Ascending aorta (tissue), 2 donors: ENCODE data around the gene COL18A1. TPM values are rescaled to one million over a fixed set of nuclear protein-coding genes. Genes with fewer than 3 reads are reported as not detected.
"Not testable (repeated sequence)": the region's sequence is repeated elsewhere in the genome, so short reads cannot be mapped to it uniquely, and the experiment has no call there.

Experiments
- DNase-seq, 2 donors: peaks; one replicate each; pipeline ENCODE4 v3.0.0-alpha.2; 2019; ENCODE audit warnings: low spot score in 2 of 2
- H3K27ac ChIP-seq, 2 donors: fragments of 200-600 bp; sonication (generic); one replicate each; pipeline ENCODE4 v1.5.1; 2016 to 2017; ENCODE audit warnings: mild to moderate bottlenecking in 1 of 2
- H3K27me3 ChIP-seq: fragments of 200-600 bp; sonication (generic); one replicate; pipeline ENCODE4 v1.5.1; 2017
- H3K36me3 ChIP-seq, 2 donors: fragments of 200-600 bp; sonication (generic); one replicate each; pipeline ENCODE4 v1.5.1; 2016
- H3K4me1 ChIP-seq, 2 donors: fragments of 200-600 bp; sonication (generic); one replicate each; pipeline ENCODE4 v1.5.1; 2016 to 2017; ENCODE audit warnings: mild to moderate bottlenecking in 1 of 2
- H3K4me3 ChIP-seq, 2 donors: fragments of 200-600 bp; sonication (generic); one replicate each; pipeline ENCODE4 v1.5.1; 2016 to 2017; ENCODE audit warnings: mild to moderate bottlenecking in 1 of 2
- H3K9me3 ChIP-seq, 2 donors: fragments of 200-600 bp; sonication (generic); one replicate each; pipeline ENCODE4 v1.5.1; 2016
- CTCF ChIP-seq, 3 experiments: fragments of 200-600 bp in 2 of 3; fragments of 450-650 bp in 1 of 3; sonication (generic) in 2 of 3; IDR thresholded peaks; one replicate each; pipeline ENCODE4 v1.5.1; 2016 to 2019; ENCODE audit warnings: antibody characterized with exemption in 3 of 3, mild to moderate bottlenecking in 1 of 3, moderate library complexity in 1 of 3
- intact Hi-C: fragments of 100-400 bp; cut with DNase I; formaldehyde crosslinking; loops from one replicate; pipeline ENCODE4 v1.15.1; 2023
- total RNA-seq: library from RNA; depleted of rRNA; stranded (reverse); fragments of >200 nt; gene quantifications from one replicate; pipeline ENCODE4 v1.1.0, GENCODE V29; 2016

COL18A1 gene
- total RNA-seq, 1 donor from 2014 or later, result 699 TPM

GRCh38 chr21:45362748-45363145 is 42.2 kb upstream of the COL18A1 start:
- intact Hi-C loops, result no loop called here
- H3K4me1 ChIP-seq, result peaks cover 21 to 43% of the 10 kb centered on the region in 2 donors
- peak overlapping the region; percentile 98 to 99 for H3K27ac ChIP-seq

GRCh38 chr21:45363272-45363671 is 41.7 kb upstream of the COL18A1 start:
- H3K9me3 ChIP-seq, DNase-seq, H3K36me3 ChIP-seq, H3K27me3 ChIP-seq, intact Hi-C loops, H3K4me3 ChIP-seq: not testable (repeated sequence)
- Histone ChIP-seq H3K4me1 (peaks cover 21 to 44% of the 10 kb centered on the region in 2 donors), H3K27ac (peak overlapping the region; percentile 98 to 99)

More at GRCh38 chr21:45362748-45363145, 42.2 kb upstream of the COL18A1 start:
- no peaks in the 10 kb centered on the region for H3K27me3 ChIP-seq
- no peaks in the 10 kb centered on the region for H3K9me3 ChIP-seq
- TF ChIP-seq CTCF (IDR thresholded peaks at IDR 0.05), result no peak
- DNase-seq, result no peak
- no peaks in the 10 kb centered on the region for H3K36me3 ChIP-seq
- no peak overlapping the region for H3K4me3 ChIP-seq

- DNase-seq, result peak; percentile 83 to 96
- Histone ChIP-seq H3K27ac (peak overlapping the region; percentile 98 to 99), H3K27me3 (no peaks in the 10 kb centered on the region), H3K4me1 (peaks cover 21 to 44% of the 10 kb centered on the region in 2 donors), H3K4me3 (peak overlapping the region in 1 of 2 donors; percentile 36), H3K9me3 (no peaks in the 10 kb centered on the region), H3K36me3 (no peaks in the 10 kb centered on the region)
- intact Hi-C loops, result loop anchor here (1.0 to 2.0 kb wide), 3 partner anchors 41 to 74 kb away; no protein-coding TSS in a partner anchor
- TF ChIP-seq CTCF (IDR thresholded peaks at IDR 0.05), result no peak
Measured at GRCh38 chr21:45363921-45364467, 41.0 kb upstream of the COL18A1 start.

GRCh38 chr21:45364468-45365185 is 40.3 kb upstream of the COL18A1 start:
- Histone ChIP-seq H3K4me1 (peaks cover 21 to 44% of the 10 kb centered on the region in 2 donors), H3K4me3 (peak overlapping the region in 1 of 2 donors; percentile 36), H3K9me3 (no peaks in the 10 kb centered on the region), H3K27me3 (no peaks in the 10 kb centered on the region), H3K36me3 (no peaks in the 10 kb centered on the region), H3K27ac (peak overlapping the region; percentile 97 to 99)
- intact Hi-C loops, result loop anchor here (1.0 to 2.0 kb wide), 4 partner anchors 40 to 74 kb away; no protein-coding TSS in a partner anchor
- TF ChIP-seq CTCF (IDR thresholded peaks at IDR 0.05), result no peak
- peak; percentile 34 to 82 for DNase-seq

- Histone ChIP-seq H3K4me3 (no peak overlapping the region), H3K9me3 (no peaks in the 10 kb centered on the region), H3K36me3 (no peaks in the 10 kb centered on the region), H3K27ac (peak overlapping the region; percentile 97 to 99), H3K27me3 (no peaks in the 10 kb centered on the region), H3K4me1 (peaks cover 21 to 44% of the 10 kb centered on the region in 2 donors)
- DNase-seq, result no peak
- no peak for TF ChIP-seq CTCF (IDR thresholded peaks at IDR 0.05)
- intact Hi-C loops, result loop anchor here (1.0 to 2.0 kb wide), 2 partner anchors 39 to 70 kb away; no protein-coding TSS in a partner anchor
Measured at GRCh38 chr21:45365186-45365607, 39.8 kb upstream of the COL18A1 start.
